Testis (tissue), 2 donors: ENCODE results near the gene MEGF10.

ENCODE experiments used
- CTCF ChIP-seq, 3 experiments: fragments of 450-650 bp in 2 of 3; fragments of 200-600 bp in 1 of 3; sonication (generic) in 1 of 3; IDR thresholded peaks; one replicate each; pipeline ENCODE4 v1.5.1; 2016 to 2019; ENCODE audit warnings: antibody characterized with exemption in 3 of 3, mild to moderate bottlenecking in 2 of 3, moderate library complexity in 1 of 3
- POLR2A ChIP-seq: fragments of 450-650 bp; IDR thresholded peaks from one replicate; pipeline ENCODE4 v1.6.1; 2017; ENCODE audit warnings: antibody characterized with exemption, mild to moderate bottlenecking, moderate library complexity

- TF ChIP-seq CTCF (IDR thresholded peaks at IDR 0.05) (no peak), POLR2A (no peak)
Measured at GRCh38 chr5:127330116-127330515, 39.5 kb downstream of the MEGF10 start.
